ENCODE results near the gene FTCDNL1.

The FTCDNL1 gene

DNA sequence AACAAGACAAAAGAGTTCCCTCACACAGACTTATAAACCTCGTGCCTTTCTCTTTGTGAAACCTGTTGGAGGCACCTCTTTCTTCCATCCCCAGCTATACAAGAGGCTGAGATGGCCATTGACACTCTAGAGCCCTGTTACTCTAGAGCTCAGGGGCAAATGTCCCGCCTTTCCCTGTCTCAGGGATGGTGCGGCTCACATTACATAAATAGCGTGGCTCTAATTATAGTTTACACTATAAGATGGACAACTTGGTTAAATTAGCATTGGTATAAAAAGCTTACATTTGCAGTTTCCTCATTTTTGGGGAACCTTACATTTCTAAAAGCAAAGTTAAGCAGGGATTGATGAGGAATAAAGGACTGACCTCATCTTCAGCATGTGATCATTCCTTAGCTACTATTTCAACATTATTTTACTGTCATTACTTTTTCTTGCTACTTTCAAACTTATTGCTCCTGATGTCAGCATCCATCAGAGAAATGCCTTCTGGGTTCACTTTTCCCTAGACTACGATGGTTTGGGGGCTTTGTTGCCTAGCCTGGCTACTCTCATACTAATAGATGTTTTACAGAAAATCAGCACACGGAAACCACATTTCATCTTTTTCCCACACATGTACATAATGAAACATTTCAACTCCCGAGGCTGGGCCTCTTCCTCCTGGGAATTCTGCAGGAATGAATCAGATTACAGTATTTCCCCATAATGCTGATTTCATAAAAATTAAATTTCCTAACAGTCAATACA lies 40.4 kb downstream of the FTCDNL1 start:
- TF ChIP-seq CEBPB (IDR thresholded peaks at IDR 0.05): no peak
- no peak for TF ChIP-seq FOXM1 (IDR thresholded peaks at IDR 0.05; ENCODE audit: borderline replicate concordance, low read depth)
- no peak for TF ChIP-seq EGR1 (IDR thresholded peaks at IDR 0.05)
- TF ChIP-seq, protein P1, sequence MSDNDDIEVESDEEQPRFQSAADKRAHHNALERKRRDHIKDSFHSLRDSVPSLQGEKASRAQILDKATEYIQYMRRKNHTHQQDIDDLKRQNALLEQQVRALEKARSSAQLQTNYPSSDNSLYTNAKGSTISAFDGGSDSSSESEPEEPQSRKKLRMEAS (IDR thresholded peaks at IDR 0.05): no peak
- TF ChIP-seq, protein P2, sequence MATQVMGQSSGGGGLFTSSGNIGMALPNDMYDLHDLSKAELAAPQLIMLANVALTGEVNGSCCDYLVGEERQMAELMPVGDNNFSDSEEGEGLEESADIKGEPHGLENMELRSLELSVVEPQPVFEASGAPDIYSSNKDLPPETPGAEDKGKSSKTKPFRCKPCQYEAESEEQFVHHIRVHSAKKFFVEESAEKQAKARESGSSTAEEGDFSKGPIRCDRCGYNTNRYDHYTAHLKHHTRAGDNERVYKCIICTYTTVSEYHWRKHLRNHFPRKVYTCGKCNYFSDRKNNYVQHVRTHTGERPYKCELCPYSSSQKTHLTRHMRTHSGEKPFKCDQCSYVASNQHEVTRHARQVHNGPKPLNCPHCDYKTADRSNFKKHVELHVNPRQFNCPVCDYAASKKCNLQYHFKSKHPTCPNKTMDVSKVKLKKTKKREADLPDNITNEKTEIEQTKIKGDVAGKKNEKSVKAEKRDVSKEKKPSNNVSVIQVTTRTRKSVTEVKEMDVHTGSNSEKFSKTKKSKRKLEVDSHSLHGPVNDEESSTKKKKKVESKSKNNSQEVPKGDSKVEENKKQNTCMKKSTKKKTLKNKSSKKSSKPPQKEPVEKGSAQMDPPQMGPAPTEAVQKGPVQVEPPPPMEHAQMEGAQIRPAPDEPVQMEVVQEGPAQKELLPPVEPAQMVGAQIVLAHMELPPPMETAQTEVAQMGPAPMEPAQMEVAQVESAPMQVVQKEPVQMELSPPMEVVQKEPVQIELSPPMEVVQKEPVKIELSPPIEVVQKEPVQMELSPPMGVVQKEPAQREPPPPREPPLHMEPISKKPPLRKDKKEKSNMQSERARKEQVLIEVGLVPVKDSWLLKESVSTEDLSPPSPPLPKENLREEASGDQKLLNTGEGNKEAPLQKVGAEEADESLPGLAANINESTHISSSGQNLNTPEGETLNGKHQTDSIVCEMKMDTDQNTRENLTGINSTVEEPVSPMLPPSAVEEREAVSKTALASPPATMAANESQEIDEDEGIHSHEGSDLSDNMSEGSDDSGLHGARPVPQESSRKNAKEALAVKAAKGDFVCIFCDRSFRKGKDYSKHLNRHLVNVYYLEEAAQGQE (IDR thresholded peaks at IDR 0.05; ENCODE audit: low read depth): no peak
- no peak for TF ChIP-seq ZBTB7A (IDR thresholded peaks at IDR 0.05; ENCODE audit: low read depth)
- no peak for TF ChIP-seq EP300 (IDR thresholded peaks at IDR 0.05; ENCODE audit: borderline replicate concordance)
- TF ChIP-seq TAF1 (IDR thresholded peaks at IDR 0.05; ENCODE audit: low read depth): no peak
- TF ChIP-seq TEAD4 (IDR thresholded peaks at IDR 0.05): no peak
- no peak for TF ChIP-seq RAD21 (IDR thresholded peaks at IDR 0.05; ENCODE audit: low read depth)
- TF ChIP-seq YY1 (IDR thresholded peaks at IDR 0.05; ENCODE audit: low read depth): no peak

DNA sequence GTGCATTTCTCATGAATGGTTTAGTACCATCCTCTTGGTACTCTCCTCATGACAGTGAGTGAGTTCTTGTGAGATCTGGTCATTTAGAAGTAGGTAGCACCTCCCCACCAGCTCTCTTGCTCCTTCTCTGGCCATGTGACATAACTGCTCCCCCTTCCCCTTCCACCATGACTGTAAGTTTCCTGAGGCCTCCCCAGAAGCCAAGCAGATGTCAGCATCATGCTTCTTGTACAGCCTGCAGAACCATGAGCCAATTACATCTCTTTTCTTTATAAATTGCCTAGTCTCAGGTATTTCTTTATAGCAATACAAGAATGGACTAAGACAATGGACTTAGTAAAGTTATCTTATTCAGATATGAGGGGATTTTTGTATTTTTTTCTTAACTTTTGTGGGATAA lies 43.0 kb downstream of the FTCDNL1 start:
- TF ChIP-seq FOXM1 (IDR thresholded peaks at IDR 0.05; ENCODE audit: borderline replicate concordance, low read depth) (no peak), TAF1 (IDR thresholded peaks at IDR 0.05; ENCODE audit: low read depth) (no peak), RAD21 (IDR thresholded peaks at IDR 0.05; ENCODE audit: low read depth) (no peak), EP300 (IDR thresholded peaks at IDR 0.05; ENCODE audit: borderline replicate concordance) (no peak), TEAD4 (IDR thresholded peaks at IDR 0.05) (no peak), EGR1 (IDR thresholded peaks at IDR 0.05) (no peak)
- TF ChIP-seq, protein P3, sequence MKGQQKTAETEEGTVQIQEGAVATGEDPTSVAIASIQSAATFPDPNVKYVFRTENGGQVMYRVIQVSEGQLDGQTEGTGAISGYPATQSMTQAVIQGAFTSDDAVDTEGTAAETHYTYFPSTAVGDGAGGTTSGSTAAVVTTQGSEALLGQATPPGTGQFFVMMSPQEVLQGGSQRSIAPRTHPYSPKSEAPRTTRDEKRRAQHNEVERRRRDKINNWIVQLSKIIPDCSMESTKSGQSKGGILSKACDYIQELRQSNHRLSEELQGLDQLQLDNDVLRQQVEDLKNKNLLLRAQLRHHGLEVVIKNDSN (IDR thresholded peaks at IDR 0.05): no peak
- TF ChIP-seq, protein P2 (IDR thresholded peaks at IDR 0.05; ENCODE audit: low read depth): no peak

DNA sequence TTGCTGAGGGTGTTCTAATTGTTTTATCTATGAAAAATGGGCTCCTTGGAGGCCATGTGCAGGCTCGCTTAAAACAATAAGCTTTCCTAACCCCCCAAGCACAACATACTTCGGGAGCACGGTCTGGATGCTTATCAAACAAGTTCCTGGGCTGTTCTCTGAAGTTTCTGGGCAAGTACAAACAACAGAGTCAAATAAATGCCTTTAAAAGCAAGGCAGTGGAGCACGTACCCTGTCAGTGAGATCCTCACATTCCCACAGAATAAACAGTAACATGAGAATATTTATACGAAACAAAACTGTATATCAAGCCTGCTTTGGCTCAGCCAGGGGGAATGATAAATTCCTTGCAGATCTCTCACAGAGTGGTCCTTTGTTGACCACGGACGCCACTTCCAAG lies 44.8 kb downstream of the FTCDNL1 start:
- TF ChIP-seq TAF1 (IDR thresholded peaks at IDR 0.05; ENCODE audit: low read depth) (no peak), EP300 (IDR thresholded peaks at IDR 0.05; ENCODE audit: borderline replicate concordance) (no peak), RAD21 (IDR thresholded peaks at IDR 0.05; ENCODE audit: low read depth) (no peak), YY1 (IDR thresholded peaks at IDR 0.05; ENCODE audit: low read depth) (no peak), TCF12 (IDR thresholded peaks at IDR 0.05; ENCODE audit: low read depth) (no peak), EGR1 (IDR thresholded peaks at IDR 0.05) (no peak), ZBTB7A (IDR thresholded peaks at IDR 0.05; ENCODE audit: low read depth) (no peak), FOXM1 (IDR thresholded peaks at IDR 0.05; ENCODE audit: borderline replicate concordance, low read depth) (no peak), CEBPB (IDR thresholded peaks at IDR 0.05) (no peak), NFIC (IDR thresholded peaks at IDR 0.05) (no peak), CREB1 (IDR thresholded peaks at IDR 0.05; ENCODE audit: low read depth) (no peak), TEAD4 (IDR thresholded peaks at IDR 0.05) (no peak)
- TF ChIP-seq, protein P3 (IDR thresholded peaks at IDR 0.05): no peak
- TF ChIP-seq, protein P1 (IDR thresholded peaks at IDR 0.05): no peak
- TF ChIP-seq, protein P2 (IDR thresholded peaks at IDR 0.05; ENCODE audit: low read depth): no peak

DNA sequence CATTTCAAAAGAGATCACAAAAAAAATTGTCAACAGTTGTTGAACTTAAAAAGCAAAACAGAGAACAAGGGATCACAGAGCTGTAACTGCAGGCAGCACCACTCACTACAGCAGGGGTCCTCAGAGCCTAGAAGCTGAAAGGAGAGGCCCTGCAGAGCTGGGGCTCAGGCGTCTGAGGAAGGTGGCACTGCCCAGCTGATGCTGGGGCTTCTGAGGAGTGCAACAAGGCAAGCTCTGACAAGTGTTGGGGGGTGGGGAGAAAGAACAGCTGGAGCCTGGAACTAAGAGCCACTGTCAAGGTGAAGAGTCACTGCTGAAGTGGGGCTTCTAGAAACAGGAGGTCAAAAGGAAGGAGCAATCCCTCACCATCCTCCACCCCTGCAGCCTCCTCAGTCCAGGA lies 46.2 kb downstream of the FTCDNL1 start:
- TF ChIP-seq NFIC (IDR thresholded peaks at IDR 0.05) (no peak), CREB1 (IDR thresholded peaks at IDR 0.05; ENCODE audit: low read depth) (no peak), RAD21 (IDR thresholded peaks at IDR 0.05; ENCODE audit: low read depth) (no peak), TCF12 (IDR thresholded peaks at IDR 0.05; ENCODE audit: low read depth) (no peak), FOXM1 (IDR thresholded peaks at IDR 0.05; ENCODE audit: borderline replicate concordance, low read depth) (no peak), TEAD4 (IDR thresholded peaks at IDR 0.05) (no peak), CEBPB (IDR thresholded peaks at IDR 0.05) (no peak), TAF1 (IDR thresholded peaks at IDR 0.05; ENCODE audit: low read depth) (no peak), ZBTB7A (IDR thresholded peaks at IDR 0.05; ENCODE audit: low read depth) (no peak), EP300 (IDR thresholded peaks at IDR 0.05; ENCODE audit: borderline replicate concordance) (no peak), YY1 (IDR thresholded peaks at IDR 0.05; ENCODE audit: low read depth) (no peak)
- TF ChIP-seq, protein P3 (IDR thresholded peaks at IDR 0.05): no peak
- TF ChIP-seq, protein P2 (IDR thresholded peaks at IDR 0.05; ENCODE audit: low read depth): no peak
- TF ChIP-seq, protein P1 (IDR thresholded peaks at IDR 0.05): no peak

Measured in Ishikawa (cell line).